ENCODE data around the gene CRKL.
"Not testable (repeated sequence)": the region's sequence is repeated elsewhere in the genome, so short reads cannot be mapped to it uniquely, and the experiment has no call there.

CRKL gene

DNA sequence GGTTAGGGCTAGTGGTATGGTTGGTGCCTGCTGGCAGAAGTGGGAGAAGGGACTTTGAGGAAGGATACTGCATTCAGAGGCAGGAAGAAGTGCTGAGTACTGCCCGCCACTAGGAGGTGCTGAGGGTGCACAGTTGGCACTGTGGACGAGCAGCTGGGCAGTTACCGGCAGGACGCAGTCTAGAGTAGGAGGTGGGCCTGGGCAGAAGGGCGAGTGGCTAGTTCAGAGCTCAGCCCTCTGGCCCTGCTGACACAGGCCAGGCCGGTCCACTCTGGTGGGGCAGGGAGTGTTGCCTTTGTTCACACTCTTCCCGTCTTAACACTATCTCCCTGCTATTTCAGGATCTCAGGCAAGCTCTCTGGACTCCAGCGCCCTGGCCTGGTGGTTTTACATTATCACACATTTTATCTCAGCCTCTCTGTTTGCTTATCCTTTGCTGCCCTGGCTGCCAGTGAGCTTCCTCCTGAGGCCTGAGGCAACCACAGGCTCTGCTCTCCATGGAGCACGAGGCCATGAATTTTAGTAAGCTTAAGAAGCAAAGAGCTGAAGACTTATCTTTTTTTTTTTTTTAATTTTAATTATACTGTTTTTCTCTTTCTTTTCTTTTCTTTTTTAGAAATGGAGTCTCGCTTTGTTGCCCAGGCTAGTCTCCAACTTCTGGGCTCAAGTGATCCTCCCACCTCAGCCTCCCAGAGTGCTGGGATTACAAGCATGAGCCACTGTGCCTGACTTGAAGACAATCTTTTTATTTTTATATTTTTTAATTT is 31.5 kb upstream of the CRKL start:
- H3K4me3 ChIP-seq (ENCODE audit: low read depth, low read length): no peak overlapping the region
- CTCF ChIA-PET: interaction anchor here (0.6 to 2.7 kb wide), 43 partner anchors 8 to 762 kb away, joined by 3 to 23 read pairs (median 5); partner anchors contain the start of gene LZTR1
- TF ChIP-seq, protein P1, sequence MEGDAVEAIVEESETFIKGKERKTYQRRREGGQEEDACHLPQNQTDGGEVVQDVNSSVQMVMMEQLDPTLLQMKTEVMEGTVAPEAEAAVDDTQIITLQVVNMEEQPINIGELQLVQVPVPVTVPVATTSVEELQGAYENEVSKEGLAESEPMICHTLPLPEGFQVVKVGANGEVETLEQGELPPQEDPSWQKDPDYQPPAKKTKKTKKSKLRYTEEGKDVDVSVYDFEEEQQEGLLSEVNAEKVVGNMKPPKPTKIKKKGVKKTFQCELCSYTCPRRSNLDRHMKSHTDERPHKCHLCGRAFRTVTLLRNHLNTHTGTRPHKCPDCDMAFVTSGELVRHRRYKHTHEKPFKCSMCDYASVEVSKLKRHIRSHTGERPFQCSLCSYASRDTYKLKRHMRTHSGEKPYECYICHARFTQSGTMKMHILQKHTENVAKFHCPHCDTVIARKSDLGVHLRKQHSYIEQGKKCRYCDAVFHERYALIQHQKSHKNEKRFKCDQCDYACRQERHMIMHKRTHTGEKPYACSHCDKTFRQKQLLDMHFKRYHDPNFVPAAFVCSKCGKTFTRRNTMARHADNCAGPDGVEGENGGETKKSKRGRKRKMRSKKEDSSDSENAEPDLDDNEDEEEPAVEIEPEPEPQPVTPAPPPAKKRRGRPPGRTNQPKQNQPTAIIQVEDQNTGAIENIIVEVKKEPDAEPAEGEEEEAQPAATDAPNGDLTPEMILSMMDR (IDR thresholded peaks at IDR 0.05; ENCODE audit: insufficient read depth, low read length, missing control alignments): peak; percentile 97
- POLR2A ChIA-PET: interaction anchor here (0.5 to 1.4 kb wide), 4 partner anchors 14 to 1956 kb away, joined by 3 to 8 read pairs (median 3); partner anchors contain the start of gene LZTR1
- peak; percentile 16 for DNase-seq (ENCODE audit: low read depth, low spot score)

DNA sequence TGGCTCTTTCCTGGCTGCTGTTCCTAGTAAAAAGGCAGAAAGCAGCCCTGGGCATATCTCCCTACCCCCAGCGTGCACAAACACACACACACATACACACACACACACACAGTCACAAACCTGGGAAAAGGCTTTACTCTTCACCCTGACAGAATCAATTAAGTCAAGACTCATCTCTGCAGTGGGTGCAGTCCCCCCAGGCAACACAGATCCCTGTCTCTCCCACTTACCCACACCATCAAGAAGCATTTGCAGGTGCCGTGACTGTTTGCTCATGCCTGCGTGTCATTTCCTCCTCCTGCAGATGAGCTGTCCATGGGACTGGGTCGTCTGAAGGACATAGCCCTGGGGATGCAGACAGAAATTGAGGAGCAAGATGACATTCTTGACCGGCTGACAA is 29.8 kb upstream of the CRKL start:
- TF ChIP-seq, protein P1 (IDR thresholded peaks at IDR 0.05; ENCODE audit: insufficient read depth, low read length, missing control alignments): no peak
- DNase-seq (ENCODE audit: low read depth, low spot score): no peak
- POLR2A ChIA-PET: no interaction called here
- no peak overlapping the region for H3K4me3 ChIP-seq (ENCODE audit: low read depth, low read length)
- CTCF ChIA-PET: no interaction called here

DNA sequence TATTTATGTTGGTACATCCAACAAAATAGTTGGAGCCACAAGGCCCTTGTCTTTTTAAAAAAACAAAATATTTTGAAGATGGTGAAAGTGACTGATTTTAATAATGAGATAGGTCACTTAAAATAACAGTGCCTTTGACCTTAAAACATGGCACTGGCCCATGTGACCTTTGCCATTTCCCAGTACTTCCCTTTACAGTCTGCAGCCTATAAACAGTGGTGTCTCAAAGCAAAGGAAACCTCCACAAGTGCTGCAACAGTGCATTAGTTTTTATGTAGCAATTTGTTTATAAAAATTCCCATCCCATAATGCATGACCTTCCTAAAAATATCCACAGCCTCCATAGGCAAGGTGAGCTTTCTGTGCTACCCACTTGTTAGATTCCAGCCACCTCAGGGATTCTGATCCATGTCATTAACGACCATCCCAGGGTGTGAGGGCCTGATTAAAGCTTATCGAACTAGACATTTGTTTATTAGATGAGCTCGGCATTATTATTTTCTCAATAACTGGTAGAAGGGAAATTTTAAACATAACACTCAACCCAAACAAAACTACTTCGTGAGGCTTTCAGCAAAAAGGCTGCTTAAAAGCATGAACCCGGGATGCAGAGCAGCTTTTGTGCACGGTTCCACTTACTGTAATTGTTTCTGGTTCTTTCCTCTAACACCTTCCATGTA is 28.0 kb upstream of the CRKL start:
- TF ChIP-seq, protein P1 (IDR thresholded peaks at IDR 0.05; ENCODE audit: insufficient read depth, low read length, missing control alignments): no peak
- ChIA-PET POLR2A (no interaction called here), CTCF (interaction anchor here (0.5 to 1.7 kb wide), 5 partner anchors 9 to 85 kb away, joined by 3 to 7 read pairs (median 4); partner anchors contain the start of gene CRKL)
- no peak for DNase-seq (ENCODE audit: low read depth, low spot score)
- no peak overlapping the region for H3K4me3 ChIP-seq (ENCODE audit: low read depth, low read length)

DNA sequence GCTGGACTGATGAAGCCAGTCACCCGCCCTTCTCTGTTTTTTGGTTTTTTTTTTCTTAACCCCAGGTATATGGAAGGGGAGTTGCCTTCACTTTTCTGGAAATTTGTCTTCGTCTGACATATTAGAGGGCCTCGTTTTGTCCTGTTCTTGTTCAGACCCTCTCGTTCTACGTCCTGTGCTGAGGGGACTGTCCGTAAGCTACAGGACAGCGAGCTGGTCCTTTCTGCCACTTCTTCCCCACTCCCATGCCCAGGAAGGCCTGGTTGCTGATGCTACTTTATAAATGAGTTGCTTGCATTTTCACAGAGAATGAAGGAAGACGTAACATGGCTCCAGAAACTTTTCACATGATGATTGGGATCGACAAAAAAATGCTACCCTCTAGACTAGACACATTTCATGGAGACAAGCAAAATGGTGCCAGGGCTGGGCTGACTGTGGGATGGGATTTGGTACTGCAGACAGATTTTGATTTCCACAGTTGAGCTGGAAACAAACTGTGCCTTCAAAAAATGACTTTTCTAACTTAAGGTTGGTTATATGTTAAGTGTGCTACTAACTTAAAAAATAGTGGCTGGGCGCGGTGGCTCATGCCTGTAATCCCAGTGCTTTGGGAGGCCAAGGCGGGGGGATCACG is 27.2 kb upstream of the CRKL start:
- H3K4me3 ChIP-seq (ENCODE audit: low read depth, low read length): no peak overlapping the region
- DNase-seq (ENCODE audit: low read depth, low spot score): no peak
- POLR2A ChIA-PET: no interaction called here
- TF ChIP-seq, protein P1 (IDR thresholded peaks at IDR 0.05; ENCODE audit: insufficient read depth, low read length, missing control alignments): no peak
- CTCF ChIA-PET: interaction anchor here (0.8 to 1.7 kb wide), 4 partner anchors 8 to 86 kb away, joined by 3 to 7 read pairs (median 4); partner anchors contain the start of gene CRKL

DNA sequence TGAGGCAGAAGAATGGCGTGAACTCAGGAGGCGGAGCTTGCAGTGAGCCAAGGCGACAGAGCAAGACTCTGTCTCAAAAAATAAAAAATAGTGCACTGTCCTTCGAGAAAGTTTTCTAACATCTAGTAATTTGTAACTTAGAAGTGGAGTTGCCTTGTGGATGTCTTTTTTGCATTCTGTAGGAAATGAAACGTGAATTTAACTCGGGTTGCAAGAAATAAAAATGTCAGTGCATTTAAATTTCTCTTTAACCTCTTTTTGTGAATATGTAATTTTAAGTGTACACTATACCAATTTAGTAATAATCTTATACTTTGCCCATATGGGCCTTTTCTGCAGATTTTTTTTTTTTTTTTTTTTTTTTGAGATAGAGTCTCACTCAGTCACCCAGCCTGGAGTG is 26.2 kb upstream of the CRKL start:
- TF ChIP-seq, protein P1 (IDR thresholded peaks at IDR 0.05; ENCODE audit: insufficient read depth, low read length, missing control alignments): no peak
- ChIA-PET POLR2A (no interaction called here), CTCF (interaction anchor here (1.3 to 2.1 kb wide), 2 partner anchors 9 to 26 kb away, joined by 4 to 9 read pairs; partner anchors contain the start of gene CRKL)
- H3K4me3 ChIP-seq (ENCODE audit: low read depth, low read length): no peak overlapping the region
- no peak for DNase-seq (ENCODE audit: low read depth, low spot score)

DNA sequence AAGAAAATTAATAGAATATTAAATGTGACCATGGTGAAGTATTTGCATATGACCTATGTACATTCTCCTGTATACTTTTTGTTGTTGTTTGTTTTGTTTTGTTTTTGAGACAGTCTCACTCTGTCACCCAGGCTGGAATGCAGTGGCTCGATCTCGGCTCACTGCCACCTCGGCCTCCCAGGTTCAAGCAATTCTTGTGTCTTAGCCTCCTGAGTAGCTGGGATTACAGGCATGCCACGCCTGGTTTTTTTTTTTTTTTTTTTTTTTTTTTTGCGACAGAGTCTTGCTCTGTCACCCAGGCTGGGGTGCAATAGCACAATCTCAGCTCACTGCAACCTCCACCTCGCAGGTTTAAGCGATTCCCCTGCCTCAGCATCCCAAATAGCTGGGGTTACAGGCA is 19.5 kb upstream of the CRKL start:
- CTCF ChIA-PET: interaction anchor here (1.4 to 3.8 kb wide), 3 partner anchors 9 to 19 kb away, joined by 7 to 21 read pairs (median 7); partner anchors contain the start of gene CRKL
- POLR2A ChIA-PET; H3K4me3 ChIP-seq (ENCODE audit: low read depth, low read length); DNase-seq (ENCODE audit: low read depth, low spot score): not testable (repeated sequence)
